CD4-positive, alpha-beta T cell treated with Interferon gamma for 1 hour (primary cell): ENCODE measurements around the gene GTF3A.

Experiments used
- DNase-seq: peaks from one replicate; pipeline ENCODE4 v3.0.0-alpha.2; 2020

The GTF3A gene

GRCh38 chr13:27449081-27449603, 24.7 kb downstream of the GTF3A start:
- DNase-seq = no peak

DNA sequence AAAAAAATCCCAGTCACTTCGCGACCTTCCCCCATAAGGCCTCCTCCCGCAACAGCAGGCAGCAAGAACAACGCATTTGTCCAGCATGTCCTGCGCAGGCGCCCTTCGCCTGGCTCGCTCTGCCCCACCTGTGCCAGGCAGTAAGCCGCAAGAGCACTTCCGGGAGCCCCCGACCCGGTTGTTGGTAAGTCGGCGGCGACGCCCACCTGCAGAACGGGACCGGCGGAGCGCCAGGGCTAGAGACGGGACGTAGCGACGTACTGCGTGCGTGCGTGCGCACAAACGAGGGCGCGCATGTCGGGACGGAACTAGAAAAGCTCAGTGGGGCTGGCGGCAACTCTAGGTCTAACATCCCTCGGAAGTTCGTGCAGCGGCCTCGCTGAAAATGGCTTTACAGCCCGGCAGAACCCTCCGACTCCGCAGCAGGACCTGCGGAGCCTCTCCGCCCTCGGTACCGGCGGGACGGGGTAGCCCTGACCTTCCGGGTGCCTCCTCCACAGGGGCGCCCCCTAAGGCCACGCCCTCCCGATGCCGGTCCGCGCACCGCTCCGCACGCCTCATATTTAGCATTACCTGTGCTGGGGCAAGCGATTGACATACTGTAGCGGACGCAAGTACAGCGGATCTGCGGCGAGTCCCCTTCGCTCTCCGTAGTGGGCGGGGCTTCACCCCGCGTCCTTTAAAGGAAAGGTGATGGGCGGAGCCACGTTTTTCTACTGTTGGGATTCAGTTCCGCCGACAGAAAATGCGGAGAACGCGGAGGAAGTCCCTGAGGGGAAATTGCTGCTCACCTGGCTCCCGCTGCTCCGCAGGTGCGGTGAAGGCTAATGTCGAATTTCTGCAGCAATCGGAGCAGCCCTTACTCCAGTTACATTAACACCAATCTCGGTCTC, 25.8 kb downstream of the GTF3A start, which contains the start of gene MTIF3:
Gene MTIF3, minus strand, starts transcription at position 629 of the 893 bp plus-strand sequence. CDS start 10,116 bp downstream, outside the sequence.
- peak; percentile 98 for DNase-seq

DNA sequence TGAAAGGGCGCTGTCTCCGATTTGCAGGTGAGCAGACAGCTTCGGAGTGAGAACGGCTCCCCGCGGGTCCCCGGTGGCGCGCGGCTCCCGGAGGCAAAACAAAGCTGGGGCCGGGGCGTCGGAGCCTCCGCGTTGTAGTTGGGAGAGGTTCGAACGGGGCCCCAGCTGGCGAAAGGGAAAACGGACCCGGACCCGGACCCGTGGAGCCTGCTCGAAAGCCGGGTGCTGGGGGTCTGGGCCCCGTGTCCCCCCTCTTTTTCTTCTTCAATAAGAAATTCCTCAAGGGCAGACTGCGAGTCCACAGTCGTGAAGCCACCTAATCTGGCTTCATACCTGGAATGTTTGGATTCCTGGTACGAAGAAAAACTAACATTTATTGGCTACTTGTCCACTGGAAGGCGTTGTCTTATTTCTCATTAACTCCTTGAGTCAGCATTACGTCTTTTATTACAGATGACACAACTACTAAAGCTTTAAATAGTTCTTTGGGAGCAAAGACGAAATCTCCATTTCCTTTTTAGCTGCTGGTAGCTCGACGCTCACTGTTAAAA, 26.6 kb downstream of the GTF3A start:
- DNase-seq = no peak

- no peak for DNase-seq
These were observed 31.0 kb downstream of the GTF3A start for GRCh38 chr13:27455331-27455855.

GRCh38 chr13:27461940-27462584, 37.6 kb downstream of the GTF3A start:
- DNase-seq = no peak

GRCh38 chr13:27463500-27463899, 39.1 kb downstream of the GTF3A start:
- DNase-seq = no peak

DNA sequence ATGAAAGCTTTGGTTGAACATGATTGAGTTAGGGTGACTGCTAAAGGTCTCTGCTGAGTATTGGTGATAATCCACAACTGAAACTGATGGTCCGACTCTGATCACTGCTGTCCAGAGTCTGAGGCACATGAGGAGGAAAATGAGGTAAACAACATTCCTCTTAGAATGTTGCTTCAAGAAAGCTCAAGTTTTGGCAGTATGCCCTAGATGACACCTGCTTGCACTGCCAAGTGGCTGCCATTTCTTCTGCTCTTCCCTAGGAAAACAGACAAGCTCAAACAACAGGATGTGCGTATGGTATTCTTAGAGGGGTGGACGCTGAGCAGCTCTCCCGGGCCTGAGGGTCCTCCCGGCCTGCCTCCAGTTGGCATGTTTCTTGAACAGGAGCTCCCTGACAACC, 41.2 kb downstream of the GTF3A start:
- DNase-seq = no peak

DNA sequence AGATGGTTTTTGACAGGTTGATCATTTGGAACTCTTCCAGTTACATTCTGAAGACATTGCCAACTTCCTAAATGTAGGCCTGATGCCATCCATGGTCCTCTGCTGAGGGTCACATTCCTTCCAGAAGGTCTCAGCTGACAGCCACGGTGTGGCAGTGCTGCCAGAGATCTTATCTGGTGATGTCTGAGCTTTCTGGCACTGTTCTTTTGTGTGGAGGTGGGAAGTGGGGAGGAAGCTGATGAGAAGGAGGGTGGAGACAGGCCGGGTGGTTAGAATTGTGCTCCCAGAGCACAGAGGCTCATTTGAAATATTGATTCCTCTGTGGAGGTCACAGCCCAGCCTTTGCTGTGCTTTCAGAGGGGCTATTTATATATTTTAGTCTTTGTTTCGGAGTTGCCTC, 42.1 kb downstream of the GTF3A start:
- DNase-seq = no peak

- DNase-seq = no peak
These were observed 45.8 kb downstream of the GTF3A start for GRCh38 chr13:27470075-27470820.

DNA sequence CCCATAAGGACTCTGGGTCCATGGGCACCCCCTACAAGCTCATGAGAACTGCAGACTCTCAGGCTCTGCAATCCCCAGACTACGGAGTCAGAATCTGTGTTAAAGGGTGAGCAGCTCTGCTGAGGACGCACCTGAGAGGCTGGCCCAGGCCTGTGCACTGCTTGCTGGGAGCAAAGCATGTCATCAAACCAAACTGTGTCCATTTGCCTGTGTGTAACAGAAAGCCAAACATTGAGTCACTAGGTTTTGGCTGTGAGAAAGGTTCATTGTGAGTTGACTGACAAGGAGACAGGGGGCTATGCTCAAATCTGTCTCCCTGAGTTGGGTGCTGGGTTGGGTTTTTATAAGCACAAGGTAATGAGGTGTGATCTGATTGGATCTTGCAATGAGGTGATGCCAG, 48.0 kb downstream of the GTF3A start:
- no peak for DNase-seq

DNA sequence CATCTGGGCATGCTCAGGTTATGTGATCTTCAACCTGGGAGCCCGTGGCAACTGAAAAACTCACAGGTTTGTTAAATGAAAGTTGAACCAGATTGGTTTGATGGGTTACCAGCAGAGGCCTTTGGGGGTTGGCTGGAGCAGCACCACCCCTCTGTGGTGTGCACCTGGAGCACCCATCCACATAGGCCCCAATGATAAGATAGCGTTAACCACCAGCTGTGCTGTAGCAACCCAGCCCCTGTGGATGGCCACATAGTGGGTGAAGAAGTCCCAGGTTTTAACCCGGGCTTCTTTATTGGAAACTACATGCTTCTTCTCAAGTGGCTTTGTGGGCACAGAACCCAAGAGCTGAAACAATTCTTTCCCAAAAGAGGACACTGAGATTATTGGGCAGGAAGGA, 48.5 kb downstream of the GTF3A start:
- DNase-seq = no peak

DNA sequence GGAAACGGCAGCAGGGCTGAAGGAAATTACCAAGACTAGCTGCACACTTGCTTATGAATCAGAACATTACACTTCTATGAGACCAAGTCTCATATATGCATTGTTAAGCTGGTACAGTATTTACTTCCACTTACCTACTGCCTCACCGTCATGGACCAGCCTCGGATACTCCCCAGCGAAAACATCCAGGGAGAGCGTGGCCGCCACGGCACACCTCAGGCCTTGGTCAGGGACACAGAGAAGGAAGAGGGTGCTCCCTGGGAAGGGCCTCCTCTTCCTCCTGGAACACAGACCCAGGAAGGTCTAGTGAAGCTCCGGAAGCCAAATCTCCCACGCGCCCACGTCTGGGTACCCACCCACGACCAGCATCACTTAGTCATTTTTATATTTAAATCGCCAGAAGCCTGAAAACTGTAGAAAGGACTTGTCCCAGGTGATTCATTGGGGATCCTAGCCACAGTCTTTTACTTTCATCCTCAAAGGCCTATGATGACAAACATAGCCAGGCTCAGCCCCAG, 50.4 kb downstream of the GTF3A start:
- DNase-seq = no peak

DNA sequence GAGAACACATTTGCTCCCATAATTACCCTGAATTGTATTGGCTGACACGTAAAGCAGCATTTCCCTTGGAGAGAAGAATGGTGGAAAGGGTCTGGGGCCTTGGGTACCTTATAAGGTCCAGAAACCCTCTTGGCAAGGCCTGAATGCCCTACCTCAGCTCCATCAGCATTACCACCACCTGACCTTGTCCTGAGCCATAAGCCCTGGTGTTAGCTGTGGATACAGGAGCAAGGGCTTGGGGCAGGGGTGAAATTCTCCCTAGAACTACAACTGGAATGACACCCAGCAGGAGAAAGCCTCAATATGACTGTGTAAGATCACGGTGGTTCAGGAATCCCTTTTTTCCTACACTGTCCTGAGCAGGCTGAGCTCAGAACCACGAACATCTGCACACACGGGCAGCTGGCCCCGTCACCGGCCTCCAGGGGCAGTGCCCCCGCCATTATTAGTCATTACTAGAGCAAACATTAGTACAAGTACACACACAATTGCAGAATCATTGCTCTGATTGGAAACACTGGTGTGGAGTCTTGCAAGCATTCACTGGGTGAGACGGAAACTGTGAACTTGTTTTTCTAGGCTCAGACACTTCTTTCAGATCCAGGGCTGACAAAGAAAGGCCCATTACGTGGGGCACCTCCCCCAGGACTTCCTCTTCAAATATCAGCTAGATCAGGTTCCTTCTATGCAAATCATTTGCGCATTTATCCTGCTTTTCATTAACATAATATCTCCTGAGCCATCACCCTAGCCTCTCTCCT, 52.7 kb downstream of the GTF3A start:
- no peak for DNase-seq

GRCh38 chr13:27481766-27482165, 57.3 kb downstream of the GTF3A start:
- peak; percentile 6 for DNase-seq

GRCh38 chr13:27482983-27483382, 58.6 kb downstream of the GTF3A start:
- DNase-seq = peak; percentile 74

DNA sequence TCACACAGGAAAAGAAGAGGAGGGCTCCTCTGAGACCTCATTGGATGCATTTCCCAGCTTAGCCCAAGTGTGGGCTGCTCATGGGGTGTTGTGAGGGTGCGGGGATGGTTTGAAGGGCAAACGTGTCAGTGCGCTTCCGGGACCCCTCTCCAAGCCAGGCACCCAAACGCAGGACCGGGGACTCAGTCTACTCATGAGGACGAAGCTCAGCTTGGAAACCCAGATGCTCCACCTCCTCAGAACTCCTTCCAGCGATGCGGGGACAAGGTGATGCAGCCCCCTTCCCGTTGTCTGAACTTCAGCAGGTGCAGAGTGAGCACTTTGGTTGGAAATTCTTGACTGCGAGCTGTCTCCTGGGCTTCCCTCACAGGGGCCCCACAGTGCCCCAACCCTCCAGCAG, 59.0 kb downstream of the GTF3A start:
- DNase-seq = no peak
